Neural cell (in vitro differentiated cells): ENCODE results near the gene ZMYM5.

Source experiments
- CTCF ChIP-seq: fragments of 450-650 bp; IDR thresholded peaks from 2 replicates; pipeline ENCODE4 v1.5.1; 2014; ENCODE audit warnings: antibody characterized with exemption, mild to moderate bottlenecking, moderate library complexity; ENCODE audit not compliant: poor library complexity, severe bottlenecking
- EP300 ChIP-seq: fragments of 450-650 bp; conservative IDR thresholded peaks from 2 replicates; pipeline ENCODE4 v1.6.1; 2014; ENCODE audit warnings: antibody characterized with exemption, mild to moderate bottlenecking, moderate library complexity; ENCODE audit not compliant: poor library complexity, severe bottlenecking
- EZH2 ChIP-seq: fragments of 200-600, 300-800 bp; shearing (Covaris generic), sonication (generic); IDR thresholded peaks from 2 replicates; pipeline ENCODE4 v1.6.1; 2014; ENCODE audit warnings: antibody characterized with exemption, low read length, borderline replicate concordance, mild to moderate bottlenecking; ENCODE audit not compliant: insufficient read depth, poor library complexity, severe bottlenecking
- MXI1 ChIP-seq: fragments of 450-650 bp; conservative IDR thresholded peaks from 2 replicates; pipeline ENCODE4 v1.6.1; 2014; ENCODE audit warnings: antibody characterized with exemption, mild to moderate bottlenecking; ENCODE audit not compliant: poor library complexity, severe bottlenecking
- POLR2AphosphoS5 ChIP-seq: IDR thresholded peaks from 2 replicates; pipeline ENCODE4 v1.6.1; 2012
- RAD21 ChIP-seq: fragments of 450-650 bp; conservative IDR thresholded peaks from 2 replicates; pipeline ENCODE4 v1.6.1; 2014; ENCODE audit warnings: antibody characterized with exemption, mild to moderate bottlenecking, moderate library complexity
- REST ChIP-seq: IDR thresholded peaks from 2 replicates; pipeline ENCODE4 v1.6.1; 2012; ENCODE audit warnings: borderline replicate concordance
- SMC3 ChIP-seq: fragments of 450-650 bp; conservative IDR thresholded peaks from 2 replicates; pipeline ENCODE4 v1.6.1; 2014; ENCODE audit warnings: antibody characterized with exemption, mild to moderate bottlenecking, moderate library complexity; ENCODE audit not compliant: poor library complexity
- TAF1 ChIP-seq: IDR thresholded peaks from 2 replicates; pipeline ENCODE4 v1.6.1; 2012; ENCODE audit warnings: low read depth

GRCh38 chr13:19836472-19836871, 27.0 kb downstream of the ZMYM5 start:
- no peak for TF ChIP-seq CTCF
- TF ChIP-seq MXI1 = no peak
- no peak for TF ChIP-seq EP300
- TF ChIP-seq POLR2AphosphoS5 = no peak
- TF ChIP-seq RAD21 = no peak
- TF ChIP-seq TAF1 = no peak
- no peak for TF ChIP-seq EZH2
- TF ChIP-seq REST = no peak
- TF ChIP-seq SMC3 = no peak
